ENCODE results near the gene RAB11A. TPM values are rescaled to one million over a fixed set of nuclear protein-coding genes. Genes with fewer than 3 reads are reported as not detected.

The RAB11A gene
- total RNA-seq, 2 experiments from 2014 or later: 130 to 197 TPM

DNA sequence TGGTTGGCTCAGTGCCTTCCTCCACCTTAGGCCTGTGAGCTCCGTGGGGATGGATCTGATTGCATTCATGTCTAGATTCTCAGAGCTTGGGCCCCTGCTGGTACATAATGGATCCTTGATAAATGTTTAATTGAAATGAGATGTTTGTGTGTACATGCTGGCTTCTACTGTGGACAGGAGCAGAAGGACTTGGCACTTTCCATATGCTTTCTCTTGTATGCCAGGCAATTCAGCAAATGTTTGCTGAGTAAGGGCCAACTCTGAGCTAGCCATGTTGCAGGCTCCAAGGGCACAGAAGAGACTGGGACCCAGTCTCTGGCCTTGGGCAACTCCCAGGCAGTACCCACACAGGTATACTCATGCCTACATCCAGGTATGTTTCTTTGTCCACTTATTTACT lies 67.0 kb downstream of the RAB11A start:
- no peak for TF ChIP-seq EZH2phosphoT487 (IDR thresholded peaks at IDR 0.05; ENCODE audit: borderline replicate concordance, low read depth, low read length)
- TF ChIP-seq, protein P1, sequence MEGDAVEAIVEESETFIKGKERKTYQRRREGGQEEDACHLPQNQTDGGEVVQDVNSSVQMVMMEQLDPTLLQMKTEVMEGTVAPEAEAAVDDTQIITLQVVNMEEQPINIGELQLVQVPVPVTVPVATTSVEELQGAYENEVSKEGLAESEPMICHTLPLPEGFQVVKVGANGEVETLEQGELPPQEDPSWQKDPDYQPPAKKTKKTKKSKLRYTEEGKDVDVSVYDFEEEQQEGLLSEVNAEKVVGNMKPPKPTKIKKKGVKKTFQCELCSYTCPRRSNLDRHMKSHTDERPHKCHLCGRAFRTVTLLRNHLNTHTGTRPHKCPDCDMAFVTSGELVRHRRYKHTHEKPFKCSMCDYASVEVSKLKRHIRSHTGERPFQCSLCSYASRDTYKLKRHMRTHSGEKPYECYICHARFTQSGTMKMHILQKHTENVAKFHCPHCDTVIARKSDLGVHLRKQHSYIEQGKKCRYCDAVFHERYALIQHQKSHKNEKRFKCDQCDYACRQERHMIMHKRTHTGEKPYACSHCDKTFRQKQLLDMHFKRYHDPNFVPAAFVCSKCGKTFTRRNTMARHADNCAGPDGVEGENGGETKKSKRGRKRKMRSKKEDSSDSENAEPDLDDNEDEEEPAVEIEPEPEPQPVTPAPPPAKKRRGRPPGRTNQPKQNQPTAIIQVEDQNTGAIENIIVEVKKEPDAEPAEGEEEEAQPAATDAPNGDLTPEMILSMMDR (conservative IDR thresholded peaks at IDR 0.05; ENCODE audit: low read length): no peak
- H3K27ac ChIP-seq (ENCODE audit: low read depth, low read length, poor library complexity, severe bottlenecking): no peak overlapping the region
- H3K4me1 ChIP-seq (ENCODE audit: insufficient read depth, low read length, poor library complexity, severe bottlenecking): no peaks in the 10 kb centered on the region
- ChIA-PET POLR2A (no interaction called here), CTCF (ENCODE audit: unreplicated experiment) (no interaction called here)
- no peaks in the 10 kb centered on the region for H4K20me1 ChIP-seq (ENCODE audit: insufficient read depth, low read length)
- intact Hi-C loops (cut with micrococcal nuclease; ENCODE audit: unreplicated experiment): no loop called here
- H3K4me3 ChIP-seq (ENCODE audit: low read depth, low read length, poor library complexity, severe bottlenecking): no peak overlapping the region
- no peaks in the 10 kb centered on the region for H3K36me3 ChIP-seq (ENCODE audit: insufficient read depth, low read length)
- no peak for DNase-seq (ENCODE audit: low spot score)
- no peak overlapping the region for H2AFZ ChIP-seq (ENCODE audit: low read length)
- no TSS peak for BruUV-seq (replicated peaks)
- no peaks in the 10 kb centered on the region for H3K9me3 ChIP-seq (ENCODE audit: low read length)
- no peak overlapping the region for H3K4me2 ChIP-seq (ENCODE audit: low read length)
- H3K79me2 ChIP-seq (ENCODE audit: insufficient read depth, low read depth, low read length): no peaks in the 10 kb centered on the region
- no peaks in the 10 kb centered on the region for H3K9me2 ChIP-seq (ENCODE audit: insufficient read depth, low read length)

DNA sequence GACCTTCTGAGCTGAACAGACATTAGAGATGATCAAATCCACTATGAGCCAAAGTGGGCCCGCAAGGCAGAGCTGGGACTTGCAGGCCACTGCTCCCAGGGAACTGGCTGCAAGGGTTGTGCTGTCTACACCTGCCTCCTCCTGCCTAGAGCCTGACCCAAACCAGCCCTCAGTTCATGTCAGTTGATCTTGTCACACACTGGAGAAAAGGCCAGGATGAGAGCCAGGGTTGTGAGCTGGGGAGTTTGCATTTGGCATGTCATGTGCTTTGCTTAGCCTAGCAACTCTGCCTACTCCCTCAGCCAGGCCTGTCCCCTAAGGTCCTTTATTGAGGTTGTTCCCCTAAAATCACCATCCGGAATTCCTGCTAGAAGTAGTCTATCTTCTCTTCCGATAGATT lies 67.8 kb downstream of the RAB11A start:
- Histone ChIP-seq H3K4me1 (ENCODE audit: insufficient read depth, low read length, poor library complexity, severe bottlenecking) (no peaks in the 10 kb centered on the region), H3K4me2 (ENCODE audit: low read length) (no peak overlapping the region), H3K36me3 (ENCODE audit: insufficient read depth, low read length) (no peaks in the 10 kb centered on the region), H4K20me1 (ENCODE audit: insufficient read depth, low read length) (no peaks in the 10 kb centered on the region), H3K9me2 (ENCODE audit: insufficient read depth, low read length) (no peaks in the 10 kb centered on the region), H3K9me3 (ENCODE audit: low read length) (no peaks in the 10 kb centered on the region), H3K79me2 (ENCODE audit: insufficient read depth, low read depth, low read length) (no peaks in the 10 kb centered on the region), H3K27ac (ENCODE audit: low read depth, low read length, poor library complexity, severe bottlenecking) (no peak overlapping the region), H3K4me3 (ENCODE audit: low read depth, low read length, poor library complexity, severe bottlenecking) (no peak overlapping the region), H2AFZ (ENCODE audit: low read length) (no peak overlapping the region)
- no TSS peak for BruUV-seq (replicated peaks)
- ChIA-PET CTCF (ENCODE audit: unreplicated experiment) (no interaction called here), POLR2A (interaction anchor here (0.8 kb wide), 1 partner anchor 85 kb away, joined by 3 read pairs; no protein-coding TSS in a partner anchor)
- no peak for DNase-seq (ENCODE audit: low spot score)
- TF ChIP-seq EZH2phosphoT487 (IDR thresholded peaks at IDR 0.05; ENCODE audit: borderline replicate concordance, low read depth, low read length): no peak
- TF ChIP-seq, protein P1 (conservative IDR thresholded peaks at IDR 0.05; ENCODE audit: low read length): no peak
- intact Hi-C loops (cut with micrococcal nuclease; ENCODE audit: unreplicated experiment): no loop called here

DNA sequence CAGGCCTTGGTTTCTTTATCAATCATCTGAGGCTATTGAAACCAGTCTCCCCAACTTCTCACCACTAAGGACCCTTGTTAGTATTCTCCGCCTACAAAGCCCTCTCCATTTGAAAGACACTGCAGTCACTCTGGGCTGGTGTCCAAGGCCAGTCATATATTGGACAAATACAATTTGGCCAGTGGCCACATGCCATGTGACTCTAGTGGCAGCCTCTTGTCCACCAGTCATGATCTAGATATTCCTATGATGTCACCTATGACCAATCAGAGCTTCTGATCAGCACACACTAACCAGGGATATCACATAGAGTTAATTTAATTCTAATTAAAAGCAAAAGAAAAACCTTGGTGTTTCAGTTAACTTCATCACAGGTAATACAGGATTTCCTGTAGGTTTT lies 68.2 kb downstream of the RAB11A start:
- DNase-seq (ENCODE audit: low spot score): no peak
- Histone ChIP-seq H2AFZ (ENCODE audit: low read length) (no peak overlapping the region), H3K27ac (ENCODE audit: low read depth, low read length, poor library complexity, severe bottlenecking) (no peak overlapping the region), H3K9me2 (ENCODE audit: insufficient read depth, low read length) (no peaks in the 10 kb centered on the region), H3K9me3 (ENCODE audit: low read length) (no peaks in the 10 kb centered on the region), H3K4me1 (ENCODE audit: insufficient read depth, low read length, poor library complexity, severe bottlenecking) (no peaks in the 10 kb centered on the region), H3K79me2 (ENCODE audit: insufficient read depth, low read depth, low read length) (no peaks in the 10 kb centered on the region), H3K36me3 (ENCODE audit: insufficient read depth, low read length) (no peaks in the 10 kb centered on the region), H3K4me2 (ENCODE audit: low read length) (no peak overlapping the region), H3K4me3 (ENCODE audit: low read depth, low read length, poor library complexity, severe bottlenecking) (no peak overlapping the region), H4K20me1 (ENCODE audit: insufficient read depth, low read length) (no peaks in the 10 kb centered on the region)
- intact Hi-C loops (cut with micrococcal nuclease; ENCODE audit: unreplicated experiment): no loop called here
- CTCF ChIA-PET (ENCODE audit: unreplicated experiment): no interaction called here
- no TSS peak for BruUV-seq (replicated peaks)
- POLR2A ChIA-PET: interaction anchor here (0.8 to 0.9 kb wide), 2 partner anchors 8 to 85 kb away, joined by 3 read pairs; no protein-coding TSS in a partner anchor
- TF ChIP-seq, protein P1 (conservative IDR thresholded peaks at IDR 0.05; ENCODE audit: low read length): no peak
- TF ChIP-seq EZH2phosphoT487 (IDR thresholded peaks at IDR 0.05; ENCODE audit: borderline replicate concordance, low read depth, low read length): no peak

Measured in OCI-LY7 (cell line).